HG03095 (cell line): Measurements from ENCODE around the gene SKOR1.

ENCODE experiments used
- ATAC-seq: cut with Tn5 transposase; IDR thresholded peaks from one replicate; pipeline ENCODE4 v1.9.1; 2021; ENCODE audit warnings: moderate library complexity; ENCODE audit not compliant: unreplicated experiment

Gene SKOR1

DNA sequence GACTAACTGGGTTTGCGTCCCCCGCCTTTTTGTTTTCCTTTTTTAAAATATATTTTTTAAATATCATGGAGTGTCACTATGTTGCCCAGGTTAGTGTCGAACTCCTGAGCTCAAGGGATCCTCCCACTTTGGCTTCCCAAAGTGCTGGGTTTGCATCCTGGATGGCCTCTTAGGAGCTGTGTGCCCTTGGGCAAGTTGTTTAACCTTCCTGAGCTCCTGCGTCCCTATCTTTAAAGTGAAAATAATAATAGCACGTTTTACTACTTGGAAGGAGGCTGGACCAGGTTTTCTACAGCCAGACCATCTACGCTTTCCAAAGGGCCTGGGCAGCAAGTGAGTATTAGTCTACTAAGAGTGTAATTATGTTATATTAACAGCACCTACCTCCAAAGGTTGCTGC, 58.7 kb downstream of the SKOR1 start:
- no peak for ATAC-seq
